SH-SY5Y (cell line): ENCODE results near the gene TJP2.

Experiments
- GATA2 ChIP-seq: IDR thresholded peaks from 2 replicates; pipeline ENCODE4 v1.6.1; 2011; ENCODE audit warnings: mild to moderate bottlenecking, low read depth, low read length
- GATA3 ChIP-seq: IDR thresholded peaks from 2 replicates; pipeline ENCODE4 v1.6.1; 2011; ENCODE audit warnings: low read depth, mild to moderate bottlenecking, low read length, moderate library complexity

DNA sequence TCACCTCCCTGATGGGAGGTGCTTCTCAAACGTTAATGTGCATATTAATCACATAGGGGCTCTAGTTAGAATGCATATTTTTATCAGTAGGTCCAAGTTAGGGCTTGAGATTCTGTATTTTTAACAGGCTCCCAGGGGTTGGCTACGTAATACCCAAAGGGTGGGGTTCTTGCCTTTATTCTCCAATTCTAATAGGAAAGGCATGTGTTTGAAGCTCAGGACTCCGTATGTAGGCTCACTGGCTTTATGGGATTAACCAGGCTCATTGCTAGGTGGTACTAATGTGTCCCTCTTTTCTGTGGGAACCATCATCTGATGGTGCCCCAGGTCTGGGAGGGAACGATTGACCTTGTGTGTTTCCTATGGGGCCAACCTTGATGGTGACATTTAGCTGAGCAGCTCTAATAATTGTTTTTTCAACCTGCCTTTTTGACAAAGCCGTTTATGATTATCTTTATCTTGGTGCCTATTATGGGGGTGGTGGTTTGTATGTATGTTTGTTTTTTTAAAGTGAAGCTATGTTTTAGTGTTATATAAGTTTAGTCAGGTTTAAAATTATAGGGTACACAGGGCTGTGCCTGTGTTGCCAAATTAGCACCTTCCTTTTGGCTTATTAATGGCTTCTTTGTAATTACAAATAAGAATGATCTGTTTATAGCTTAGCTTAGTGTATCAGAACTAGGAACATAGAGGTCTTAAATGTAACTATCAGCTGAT, 20.8 kb downstream of the TJP2 start:
- TF ChIP-seq GATA2 (no peak), GATA3 (no peak)
